HCT116 (cell line): ENCODE results near the gene EML1. TPM values are rescaled to one million over a fixed set of nuclear protein-coding genes. Genes with fewer than 3 reads are reported as not detected.

ENCODE experiments used
- ATAC-seq: fragments of 200-7000 bp; cut with Tn5 transposase; 2 replicates; pipeline ENCODE4 v1.9.1; 2020; ENCODE audit warnings: mild to moderate bottlenecking, moderate library complexity
- BruUV-seq: library from RNA; stranded (reverse); fragments of 400-500 nt; replicated peaks from 2 replicates; lab custom pipeline; 2021; lab: Mats Ljungman, UMichigan
- CTCF ChIA-PET: fragments of 300-600 bp; sonication (Branson Sonifier 250); formaldehyde crosslinking; loops from one replicate; lab custom pipeline; 2021; ENCODE audit warnings: antibody characterized with exemption; lab: Charles Lee
- POLR2A ChIA-PET: fragments of 300-600, 350-600 bp; sonication (Branson Sonifier 250); formaldehyde crosslinking; loops from one replicate; lab custom pipeline; 2021; ENCODE audit warnings: antibody characterized with exemption; lab: Charles Lee
- RAD21 ChIA-PET, 2 experiments: fragments of 300-600 bp; sonication (Branson Sonifier 250); formaldehyde crosslinking; loops; one replicate each; lab custom pipeline; 2023; ENCODE audit warnings: low total read pairs in 2 of 2; ENCODE audit not compliant: uncharacterized antibody in 2 of 2, unreplicated experiment in 2 of 2, low non-redundant PET in 1 of 2; lab: Charles Lee
- DNase-seq: peaks from one replicate; pipeline ENCODE4 v3.0.0-alpha.2; 2010; ENCODE audit warnings: low read depth, low spot score
- H2AFZ ChIP-seq: fragments of 200-600 bp; shearing (Covaris generic), sonication (generic); 2 replicates; pipeline ENCODE4 v1.6.1; 2017; ENCODE audit warnings: low read depth, mixed run types, mixed read lengths, antibody characterized with exemption, low read length; ENCODE audit not compliant: poor library complexity, severe bottlenecking
- H3K27ac ChIP-seq: 2 replicates; pipeline ENCODE4 v1.5.1; 2012; ENCODE audit warnings: low read depth, low read length
- H3K27me3 ChIP-seq: fragments of 200-600 bp; sonication (generic); 2 replicates; pipeline ENCODE4 v1.6.1; 2016; ENCODE audit warnings: mixed run types, low read length, mixed read lengths; ENCODE audit not compliant: insufficient read depth
- H3K36me3 ChIP-seq, 2 experiments: fragments of 200-500 bp in 1 of 2; fragments of 200-600 bp in 1 of 2; sonication (Bioruptor generic) in 1 of 2; sonication (generic) in 1 of 2; 2 replicates each; pipeline versions ENCODE4 v1.5.1 to v1.6.1; 2014 to 2016; ENCODE audit warnings: low read length in 2 of 2, inconsistent platforms in 1 of 2, mixed read lengths in 1 of 2, mixed run types in 1 of 2; ENCODE audit not compliant: insufficient read depth in 2 of 2, control insufficient read depth in 1 of 2
- H3K4me1 ChIP-seq, 2 experiments: fragments of 200-600 bp in 1 of 2; sonication (generic) in 1 of 2; 2 replicates each; pipeline versions ENCODE4 v1.5.1 to v1.6.1; 2012 to 2017; ENCODE audit warnings: low read length in 2 of 2, inconsistent platforms in 1 of 2, mild to moderate bottlenecking in 1 of 2, mixed read lengths in 1 of 2, mixed run types in 1 of 2, moderate library complexity in 1 of 2; ENCODE audit not compliant: insufficient read depth in 2 of 2, control insufficient read depth in 1 of 2
- H3K4me2 ChIP-seq: fragments of 200-600 bp; sonication (generic); 2 replicates; pipeline ENCODE4 v1.6.1; 2017; ENCODE audit warnings: mixed run types, low read length, mixed read lengths
- H3K4me3 ChIP-seq, 2 experiments: fragments of 200-600 bp in 1 of 2; sonication (generic) in 1 of 2; replicated peaks in 1 of 2; 2 replicates each; pipeline ENCODE4 v1.5.1; 2011 to 2016; ENCODE audit warnings: low read length in 2 of 2, control low read depth in 1 of 2, low read depth in 1 of 2, mild to moderate bottlenecking in 1 of 2, mixed read lengths in 1 of 2, mixed run types in 1 of 2
- H3K79me2 ChIP-seq: fragments of 200-600 bp; sonication (generic); 2 replicates; pipeline ENCODE4 v1.6.1; 2017; ENCODE audit warnings: mild to moderate bottlenecking, mixed run types, low read length, moderate library complexity, mixed read lengths; ENCODE audit not compliant: insufficient read depth
- H3K9ac ChIP-seq: fragments of 200-600 bp; sonication (generic); 2 replicates; pipeline ENCODE4 v1.6.1; 2016; ENCODE audit warnings: low read length, mixed read lengths
- H3K9me2 ChIP-seq: fragments of 200-600 bp; sonication (generic), shearing (Covaris generic); 2 replicates; pipeline ENCODE4 v1.6.1; 2017; ENCODE audit warnings: mixed run types, mild to moderate bottlenecking, moderate library complexity; ENCODE audit not compliant: insufficient read depth
- H3K9me3 ChIP-seq, 2 experiments: fragments of 200-500 bp in 1 of 2; fragments of 200-600 bp in 1 of 2; sonication (Bioruptor generic) in 1 of 2; sonication (generic) in 1 of 2; 2 replicates each; pipeline ENCODE4 v1.6.1; 2014 to 2017; ENCODE audit warnings: low read length in 2 of 2, mixed read lengths in 2 of 2, inconsistent platforms in 1 of 2, low read depth in 1 of 2, mild to moderate bottlenecking in 1 of 2, mixed run types in 1 of 2, moderate library complexity in 1 of 2; ENCODE audit not compliant: control insufficient read depth in 1 of 2, insufficient read depth in 1 of 2
- H4K20me1 ChIP-seq: fragments of 200-600 bp; sonication (generic), shearing (Covaris generic); 2 replicates; pipeline ENCODE4 v1.6.1; 2017; ENCODE audit warnings: mixed run types, mild to moderate bottlenecking, moderate library complexity; ENCODE audit not compliant: insufficient read depth
- ATF3 ChIP-seq: IDR thresholded peaks from 2 replicates; pipeline ENCODE4 v1.6.1; 2012
- CBX3 ChIP-seq: IDR thresholded peaks from 2 replicates; pipeline ENCODE4 v1.6.1; 2012; ENCODE audit warnings: low read depth
- CEBPB ChIP-seq: IDR thresholded peaks from 2 replicates; pipeline ENCODE4 v1.6.1; 2012; ENCODE audit warnings: low read depth
- ELF1 ChIP-seq: IDR thresholded peaks from 2 replicates; pipeline ENCODE4 v1.6.1; 2012; ENCODE audit warnings: low read depth, borderline replicate concordance
- EZH2 ChIP-seq: fragments of 200-600 bp; sonication (generic); IDR thresholded peaks from 2 replicates; pipeline ENCODE4 v1.6.1; 2017; ENCODE audit warnings: antibody characterized with exemption, mixed run types
- FOSL1 ChIP-seq: IDR thresholded peaks from 2 replicates; pipeline ENCODE4 v1.6.1; 2012; ENCODE audit warnings: low read depth
- JUND ChIP-seq: IDR thresholded peaks from 2 replicates; pipeline ENCODE4 v1.6.1; 2012
- POLR2A ChIP-seq: IDR thresholded peaks from 2 replicates; pipeline ENCODE4 v1.7.0; 2011; ENCODE audit warnings: borderline replicate concordance; ENCODE audit not compliant: insufficient read depth, insufficient read length; ENCODE audit errors: extremely low read depth
- POLR2AphosphoS5 ChIP-seq: IDR thresholded peaks from 2 replicates; pipeline ENCODE4 v1.6.1; 2011; ENCODE audit warnings: mild to moderate bottlenecking, low read depth, low read length, moderate library complexity
- RAD21 ChIP-seq: IDR thresholded peaks from 2 replicates; pipeline ENCODE4 v1.6.1; 2012; ENCODE audit warnings: low read depth, mild to moderate bottlenecking
- SP1 ChIP-seq: IDR thresholded peaks from 2 replicates; pipeline ENCODE4 v1.6.1; 2012; ENCODE audit warnings: low read depth
- SRF ChIP-seq: IDR thresholded peaks from 2 replicates; pipeline ENCODE4 v1.6.1; 2012; ENCODE audit warnings: low read depth
- TCF7L2 ChIP-seq: IDR thresholded peaks from 2 replicates; pipeline ENCODE4 v1.7.0; 2011; ENCODE audit warnings: borderline replicate concordance, inconsistent platforms; ENCODE audit not compliant: insufficient read depth, insufficient read length; ENCODE audit errors: extremely low read depth
- YY1 ChIP-seq: IDR thresholded peaks from 2 replicates; pipeline ENCODE4 v1.6.1; 2011; ENCODE audit warnings: low read length, low read depth, moderate library complexity, mild to moderate bottlenecking; ENCODE audit not compliant: insufficient replicate concordance; ENCODE audit errors: extremely low read depth
- ZFX ChIP-seq: fragments of 450-650 bp; IDR thresholded peaks from 2 replicates; pipeline ENCODE4 v1.6.1; 2017
- ZNF274 ChIP-seq: fragments of 200-500 bp; sonication (Bioruptor generic); IDR thresholded peaks from 2 replicates; pipeline ENCODE4 v1.6.1; 2014; ENCODE audit warnings: mild to moderate bottlenecking, low read depth, low read length, inconsistent platforms
- intact Hi-C: fragments of 100-400 bp; cut with micrococcal nuclease; formaldehyde crosslinking; loops from 2 replicates; pipeline ENCODE4 v1.10.0; 2022
- total RNA-seq: library from RNA; stranded (reverse); gene quantifications from one replicate; pipeline ENCODE4 v1.2.1, GENCODE V29; 2021; ENCODE audit not compliant: unreplicated experiment

The EML1 gene
- total RNA-seq, 1 experiment from 2014 or later = 7.4 TPM

GRCh38 chr14:99781091-99781490, 12.1 kb upstream of the EML1 start:
- Histone ChIP-seq H4K20me1 (no peaks in the 10 kb centered on the region), H2AFZ (no peak overlapping the region), H3K4me3 (no peak overlapping the region), H3K4me2 (no peak overlapping the region), H3K27me3 (no peaks in the 10 kb centered on the region), H3K79me2 (no peaks in the 10 kb centered on the region), H3K27ac (no peak overlapping the region), H3K4me1 (peaks cover 0 to 10% of the 10 kb centered on the region in 2 experiments; a peak in 2 of 4 replicates), H3K36me3 (no peaks in the 10 kb centered on the region), H3K9me2 (no peaks in the 10 kb centered on the region), H3K9me3 (no peaks in the 10 kb centered on the region; a peak in 1 of 4 replicates), H3K9ac (no peak overlapping the region)
- TF ChIP-seq TCF7L2 = no peak
- TF ChIP-seq ZFX = no peak
- TF ChIP-seq ELF1 = no peak
- TF ChIP-seq CBX3 = no peak
- no peak for TF ChIP-seq ZNF274
- TF ChIP-seq YY1 = no peak
- TF ChIP-seq POLR2AphosphoS5 = no peak
- TF ChIP-seq CEBPB = no peak
- TF ChIP-seq RAD21 = no peak
- TF ChIP-seq SRF = no peak
- no peak for TF ChIP-seq FOSL1
- no peak for TF ChIP-seq EZH2
- TF ChIP-seq ATF3 = no peak
- TF ChIP-seq JUND = no peak
- TF ChIP-seq POLR2A = no peak
- TF ChIP-seq SP1 = no peak
- no TSS peak for BruUV-seq
- intact Hi-C loops = no loop called here
- DNase-seq (no peak), ATAC-seq (no peak)
- CTCF ChIA-PET = interaction anchor here (1.1 kb wide), 1 partner anchor 12 kb away, joined by 4 read pairs; the partner anchor contains the start of gene EML1
- RAD21 ChIA-PET = no interaction called here
- POLR2A ChIA-PET = no interaction called here
